ENCODE measurements around the gene HAUS8. TPM values are rescaled to one million over a fixed set of nuclear protein-coding genes. Genes with fewer than 3 reads are reported as not detected.

The HAUS8 gene
- total RNA-seq, 1 experiment from 2014 or later: 19.1 TPM

- Histone ChIP-seq H3K4me3 (ENCODE audit: low read length) (no peak overlapping the region), H3K36me3 (ENCODE audit: low read depth, low read length) (no peaks in the 10 kb centered on the region), H2AFZ (ENCODE audit: low read length) (no peak overlapping the region), H3K9me2 (replicated peaks; ENCODE audit: low read length) (no peaks in the 10 kb centered on the region), H3K79me2 (ENCODE audit: low read length) (0 out of 2 replicates have a peak, but pooled peaks cover 5% of the 10 kb centered on the region), H3K9me3 (ENCODE audit: low read length) (no peaks in the 10 kb centered on the region), H3K9ac (ENCODE audit: low read length) (no peak overlapping the region), H3K4me1 (ENCODE audit: insufficient read depth, low read length) (no peaks in the 10 kb centered on the region), H3K27me3 (ENCODE audit: low read length) (no peaks in the 10 kb centered on the region), H3K4me2 (ENCODE audit: low read length) (no peak overlapping the region), H3F3A (ENCODE audit: low read length, unreplicated experiment) (no peaks in the 10 kb centered on the region), H4K20me1 (ENCODE audit: low read length) (no peaks in the 10 kb centered on the region), H3K27ac (ENCODE audit: low read length) (no peak overlapping the region)
- intact Hi-C loops (cut with micrococcal nuclease): no loop called here
- no peak for ATAC-seq
- DNase-seq: no peak
- CTCF ChIA-PET: no interaction called here
- POLR2A ChIA-PET (ENCODE audit: unreplicated experiment): no interaction called here
- BruUV-seq (replicated peaks): no TSS peak
- TF ChIP-seq CTCF (conservative IDR thresholded peaks at IDR 0.05; ENCODE audit: low read depth, low read length): no peak
- no peak for TF ChIP-seq EZH2phosphoT487 (IDR thresholded peaks at IDR 0.05; ENCODE audit: borderline replicate concordance, low read length)
- TF ChIP-seq EZH2 (IDR thresholded peaks at IDR 0.05; ENCODE audit: low read length, unreplicated experiment): no peak
Observed at GRCh38 chr19:17123041-17123440, 47.8 kb upstream of the HAUS8 start.

GRCh38 chr19:17121736-17122293, 46.6 kb upstream of the HAUS8 start:
- Histone ChIP-seq H3K4me1 (ENCODE audit: insufficient read depth, low read length) (no peaks in the 10 kb centered on the region), H3K9me3 (ENCODE audit: low read length) (no peaks in the 10 kb centered on the region), H3K27ac (ENCODE audit: low read length) (no peak overlapping the region), H2AFZ (ENCODE audit: low read length) (no peak overlapping the region), H3K9me2 (replicated peaks; ENCODE audit: low read length) (no peaks in the 10 kb centered on the region), H4K20me1 (ENCODE audit: low read length) (no peaks in the 10 kb centered on the region), H3K4me3 (ENCODE audit: low read length) (no peak overlapping the region), H3K4me2 (ENCODE audit: low read length) (no peak overlapping the region), H3K9ac (ENCODE audit: low read length) (no peak overlapping the region), H3K79me2 (ENCODE audit: low read length) (0 out of 2 replicates have a peak, but pooled peaks cover 5% of the 10 kb centered on the region), H3K27me3 (ENCODE audit: low read length) (no peaks in the 10 kb centered on the region), H3F3A (ENCODE audit: low read length, unreplicated experiment) (no peaks in the 10 kb centered on the region), H3K36me3 (ENCODE audit: low read depth, low read length) (no peaks in the 10 kb centered on the region)
- ChIA-PET CTCF (no interaction called here), POLR2A (ENCODE audit: unreplicated experiment) (no interaction called here)
- intact Hi-C loops (cut with micrococcal nuclease): no loop called here
- no peak for TF ChIP-seq EZH2 (IDR thresholded peaks at IDR 0.05; ENCODE audit: low read length, unreplicated experiment)
- no peak for TF ChIP-seq CTCF (conservative IDR thresholded peaks at IDR 0.05; ENCODE audit: low read depth, low read length)
- TF ChIP-seq EZH2phosphoT487 (IDR thresholded peaks at IDR 0.05; ENCODE audit: borderline replicate concordance, low read length): no peak
- no TSS peak for BruUV-seq (replicated peaks)
- ATAC-seq (no peak), DNase-seq (no peak)

- DNase-seq (no peak), ATAC-seq (no peak)
- H3K27ac ChIP-seq (ENCODE audit: low read length): no peak overlapping the region
- no peak overlapping the region for H3K9ac ChIP-seq (ENCODE audit: low read length)
- no peak overlapping the region for H2AFZ ChIP-seq (ENCODE audit: low read length)
- H3K4me2 ChIP-seq (ENCODE audit: low read length): no peak overlapping the region
- H3K9me2 ChIP-seq (replicated peaks; ENCODE audit: low read length): no peaks in the 10 kb centered on the region
- no peaks in the 10 kb centered on the region for H3F3A ChIP-seq (ENCODE audit: low read length, unreplicated experiment)
- POLR2A ChIA-PET (ENCODE audit: unreplicated experiment): no interaction called here
- CTCF ChIA-PET: no interaction called here
- H3K36me3 ChIP-seq (ENCODE audit: low read depth, low read length): no peaks in the 10 kb centered on the region
- H4K20me1 ChIP-seq (ENCODE audit: low read length): no peaks in the 10 kb centered on the region
- no TSS peak for BruUV-seq (replicated peaks)
- no peaks in the 10 kb centered on the region for H3K9me3 ChIP-seq (ENCODE audit: low read length)
- no peak overlapping the region for H3K4me3 ChIP-seq (ENCODE audit: low read length)
- intact Hi-C loops (cut with micrococcal nuclease): no loop called here
- no peak for TF ChIP-seq EZH2phosphoT487 (IDR thresholded peaks at IDR 0.05; ENCODE audit: borderline replicate concordance, low read length)
- TF ChIP-seq EZH2 (IDR thresholded peaks at IDR 0.05; ENCODE audit: low read length, unreplicated experiment): no peak
- no peak for TF ChIP-seq CTCF (conservative IDR thresholded peaks at IDR 0.05; ENCODE audit: low read depth, low read length)
- H3K4me1 ChIP-seq (ENCODE audit: insufficient read depth, low read length): no peaks in the 10 kb centered on the region
- no peaks in the 10 kb centered on the region for H3K27me3 ChIP-seq (ENCODE audit: low read length)
- 0 out of 2 replicates have a peak, but pooled peaks cover 5% of the 10 kb centered on the region for H3K79me2 ChIP-seq (ENCODE audit: low read length)
Observed at GRCh38 chr19:17118957-17119356, 43.7 kb upstream of the HAUS8 start.

Data from PC-3 (cell line).